Activated CD4-positive, alpha-beta T cell treated with anti-CD3 and anti-CD28 coated beads for 36 hours (primary cell): ENCODE measurements around the gene CHD6. TPM values are rescaled to one million over a fixed set of nuclear protein-coding genes. Genes with fewer than 3 reads are reported as not detected.

Experiments
- ATAC-seq: fragments of 200-7000 bp; cut with Tn5 transposase; one replicate; pipeline ENCODE4 v1.10.0; 2021; ENCODE audit warnings: mild to moderate bottlenecking, moderate library complexity
- CTCF ChIA-PET: fragments of 350-600 bp; sonication (Branson Sonifier 250); formaldehyde crosslinking; loops from one replicate; lab custom pipeline; 2021; ENCODE audit warnings: antibody characterized with exemption; lab: Charles Lee
- POLR2A ChIA-PET: fragments of 350-600 bp; sonication (Branson Sonifier 250); formaldehyde crosslinking; loops from one replicate; lab custom pipeline; 2021; ENCODE audit warnings: antibody characterized with exemption, inconsistent platforms; lab: Charles Lee
- DNase-seq: peaks from one replicate; pipeline ENCODE4 v3.0.0-alpha.2; 2020
- H3K27ac Mint-ChIP-seq: one replicate; pipeline ENCODE4 v1.8.0; 2021; ENCODE audit warnings: mixed read lengths
- H3K27me3 Mint-ChIP-seq: one replicate; pipeline ENCODE4 v1.8.0; 2021; ENCODE audit warnings: mixed read lengths
- H3K36me3 Mint-ChIP-seq: one replicate; pipeline ENCODE4 v1.8.0; 2021; ENCODE audit warnings: low read depth, mixed read lengths
- H3K4me1 Mint-ChIP-seq: one replicate; pipeline ENCODE4 v1.8.0; 2021; ENCODE audit warnings: mixed read lengths
- H3K4me3 Mint-ChIP-seq: one replicate; pipeline ENCODE4 v1.8.0; 2021; ENCODE audit warnings: mild to moderate bottlenecking, moderate library complexity, mixed read lengths
- H3K9me3 Mint-ChIP-seq: one replicate; pipeline ENCODE4 v1.8.0; 2021; ENCODE audit warnings: low read depth, mixed read lengths
- intact Hi-C, 2 experiments: fragments of 100-400 bp; cut with DNase I in 1 of 2; cut with micrococcal nuclease in 1 of 2; formaldehyde crosslinking; loops; one replicate each; pipeline versions ENCODE4 v1.14.2 to v1.15.1; 2022 to 2024; cut with DNase I, micrococcal nuclease
- total RNA-seq, 2 experiments: library from RNA; stranded (reverse); gene quantifications; one replicate each; pipeline ENCODE4 v1.2.3, GENCODE V29; 2021

The CHD6 gene
- total RNA-seq, 2 experiments from 2014 or later, result 30.2 to 34.0 TPM

DNA sequence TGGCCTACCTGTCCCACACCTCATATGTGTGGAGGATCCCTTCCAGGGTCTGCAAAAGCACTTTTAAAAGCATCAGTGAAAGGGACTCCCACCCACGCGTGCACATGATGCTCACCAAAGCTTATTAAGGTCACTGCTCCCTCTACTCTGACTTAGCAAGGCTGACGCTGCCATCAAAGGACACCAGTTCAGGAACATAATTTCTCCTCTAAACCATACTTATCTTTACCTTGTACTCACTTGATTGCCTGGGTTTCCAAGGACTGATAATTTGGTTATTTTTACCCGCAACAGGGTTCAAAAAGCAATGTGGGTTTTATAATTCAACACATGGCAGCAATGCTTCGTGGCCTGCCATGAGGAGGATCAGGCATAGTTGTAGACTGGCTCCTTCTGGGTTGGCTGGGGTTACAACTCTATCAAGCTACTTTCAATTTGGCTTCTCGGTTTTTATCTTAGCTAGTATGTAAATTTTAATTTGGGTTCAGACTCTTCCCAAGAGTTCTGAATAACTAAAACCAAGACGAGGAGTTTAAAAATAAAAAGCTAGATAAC is 199.4 kb downstream of the CHD6 start:
- Mint-ChIP-seq H3K4me1 (peaks cover 21% of the 10 kb centered on the region), H3K36me3 (peaks cover 53% of the 10 kb centered on the region), H3K27ac (no peak overlapping the region), H3K9me3 (no peaks in the 10 kb centered on the region), H3K4me3 (no peak overlapping the region), H3K27me3 (no peaks in the 10 kb centered on the region)
- CTCF ChIA-PET, result interaction anchor here (0.5 to 1.1 kb wide), 5 partner anchors 8 to 79 kb away, joined by 3 read pairs; no protein-coding TSS in a partner anchor
- intact Hi-C loops, result no loop called here
- DNase-seq, result no peak
- POLR2A ChIA-PET, result no interaction called here
- no peak for ATAC-seq

DNA sequence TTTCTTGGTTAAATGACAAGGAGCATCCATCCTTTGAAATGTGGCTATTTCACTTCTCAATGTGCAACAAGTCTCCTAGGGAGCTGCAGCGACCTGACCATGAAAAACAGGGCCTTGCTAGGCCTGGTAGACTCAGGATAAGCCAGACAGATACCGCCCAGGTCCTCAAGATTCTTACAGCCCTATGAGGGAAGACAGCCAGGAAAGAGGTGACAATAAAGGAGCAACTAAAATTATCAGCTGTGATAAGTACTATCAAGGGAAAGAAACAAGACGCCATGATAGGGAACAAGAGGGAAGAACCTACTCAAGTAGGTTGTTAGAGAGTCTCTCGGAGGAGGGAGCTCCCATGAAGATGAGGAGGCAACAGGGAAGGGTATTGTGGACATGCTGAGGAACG is 200.1 kb downstream of the CHD6 start:
- ChIA-PET CTCF (interaction anchor here (1.0 to 1.1 kb wide), 3 partner anchors 9 to 95 kb away, joined by 3 read pairs; no protein-coding TSS in a partner anchor), POLR2A (no interaction called here)
- Mint-ChIP-seq H3K27ac (no peak overlapping the region), H3K27me3 (no peaks in the 10 kb centered on the region), H3K4me1 (peaks cover 19% of the 10 kb centered on the region), H3K36me3 (peaks cover 52% of the 10 kb centered on the region), H3K9me3 (no peaks in the 10 kb centered on the region), H3K4me3 (no peak overlapping the region)
- DNase-seq (no peak), ATAC-seq (no peak)
- intact Hi-C loops, result no loop called here

DNA sequence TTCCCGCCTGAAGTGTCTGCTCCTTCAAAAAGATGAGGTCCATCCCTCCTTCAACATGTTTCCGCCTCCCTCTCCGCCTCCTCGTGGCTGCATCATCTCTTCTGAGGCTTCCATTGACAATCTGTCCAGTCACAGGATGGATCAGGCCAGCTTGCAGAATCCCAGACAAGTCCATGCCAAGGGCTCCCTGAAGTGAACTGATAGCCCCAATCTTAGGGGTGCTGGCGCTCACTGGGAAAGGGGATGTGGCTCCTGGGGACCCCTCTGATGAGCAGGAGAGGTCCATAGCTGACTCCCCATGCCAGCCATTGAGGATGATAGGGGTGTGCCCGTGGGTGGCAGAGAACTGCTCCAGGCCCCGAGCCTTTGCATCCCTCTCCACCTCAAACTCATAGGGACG is 203.0 kb downstream of the CHD6 start:
- no peak overlapping the region for H3K27ac Mint-ChIP-seq
- ATAC-seq (no peak), DNase-seq (no peak)
- H3K9me3 Mint-ChIP-seq, result no peaks in the 10 kb centered on the region
- peaks cover 20% of the 10 kb centered on the region for H3K4me1 Mint-ChIP-seq
- H3K36me3 Mint-ChIP-seq, result peaks cover 37% of the 10 kb centered on the region
- POLR2A ChIA-PET, result no interaction called here
- H3K27me3 Mint-ChIP-seq, result no peaks in the 10 kb centered on the region
- no peak overlapping the region for H3K4me3 Mint-ChIP-seq
- intact Hi-C loops, result no loop called here
- CTCF ChIA-PET, result interaction anchor here (0.7 to 1.1 kb wide), 2 partner anchors 10 to 13 kb away, joined by 3 read pairs; no protein-coding TSS in a partner anchor

DNA sequence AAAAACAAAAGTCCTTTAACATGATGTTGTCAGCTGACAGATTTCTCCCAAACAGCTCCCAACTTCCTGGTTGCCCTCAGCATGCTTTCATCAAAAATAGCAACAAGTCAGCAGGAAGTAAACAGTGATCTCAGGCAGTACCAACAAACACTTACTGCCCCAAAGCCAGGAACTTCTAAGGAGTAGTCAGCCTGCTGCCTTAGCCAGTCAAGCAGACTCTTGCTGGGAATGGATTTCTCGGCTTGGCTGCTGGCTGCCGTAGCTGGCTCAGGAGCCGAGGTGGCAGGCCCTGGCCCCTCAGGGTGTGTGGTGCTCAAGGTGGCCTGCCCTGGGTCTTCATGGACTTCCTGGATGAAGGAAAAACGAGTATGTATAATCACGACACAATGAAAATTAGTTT is 205.0 kb downstream of the CHD6 start:
- Mint-ChIP-seq H3K36me3 (peaks cover 38% of the 10 kb centered on the region), H3K27me3 (no peaks in the 10 kb centered on the region), H3K4me1 (peaks cover 32% of the 10 kb centered on the region), H3K4me3 (no peak overlapping the region), H3K27ac (no peak overlapping the region), H3K9me3 (no peaks in the 10 kb centered on the region)
- no peak for ATAC-seq
- CTCF ChIA-PET, result no interaction called here
- DNase-seq, result no peak
- POLR2A ChIA-PET, result no interaction called here
- intact Hi-C loops, result no loop called here

DNA sequence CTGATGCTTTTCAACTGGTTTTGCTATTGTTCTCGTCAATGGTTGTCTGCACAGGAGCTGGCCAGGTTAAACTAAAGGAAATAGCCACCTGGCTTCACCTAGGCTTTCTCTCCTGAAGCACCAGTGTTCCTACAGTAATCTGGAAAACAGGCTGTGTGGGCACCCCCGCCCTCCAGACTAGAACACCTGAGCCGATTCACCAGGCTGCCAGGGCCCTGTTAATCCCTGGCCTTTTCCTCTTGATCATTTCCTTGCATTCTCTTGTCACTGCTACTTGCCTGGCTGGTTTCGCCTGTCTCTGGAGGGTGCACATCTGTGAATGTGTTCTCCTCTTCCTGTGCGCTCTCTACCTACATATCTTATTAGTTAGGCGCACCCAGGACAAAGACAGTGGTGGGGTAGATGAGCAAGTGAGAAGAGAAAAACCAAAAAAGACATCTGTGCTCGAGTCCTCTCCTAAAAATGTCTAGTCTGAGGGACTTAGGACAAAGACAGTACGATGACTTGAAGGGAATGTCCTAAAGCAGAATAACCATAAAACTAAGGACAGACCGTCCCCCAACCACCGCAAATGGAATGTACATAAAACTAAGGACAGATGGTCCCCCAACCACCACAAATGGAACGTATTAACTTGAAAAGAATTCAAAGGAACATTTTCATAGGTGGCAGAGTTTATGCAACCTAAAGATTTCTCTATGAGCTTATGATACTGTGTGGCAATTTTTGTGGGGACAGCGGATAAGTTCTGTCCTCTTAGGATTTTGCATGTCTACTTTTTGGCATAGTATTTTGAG is 205.7 kb downstream of the CHD6 start:
- no peaks in the 10 kb centered on the region for H3K27me3 Mint-ChIP-seq
- ATAC-seq (no peak), DNase-seq (no peak)
- H3K27ac Mint-ChIP-seq, result peak overlapping the region; percentile 6
- H3K9me3 Mint-ChIP-seq, result no peaks in the 10 kb centered on the region
- no peak overlapping the region for H3K4me3 Mint-ChIP-seq
- peaks cover 37% of the 10 kb centered on the region for H3K36me3 Mint-ChIP-seq
- CTCF ChIA-PET, result interaction anchor here (1.2 to 1.9 kb wide), 2 partner anchors 9 to 21 kb away, joined by 3 to 9 read pairs; no protein-coding TSS in a partner anchor
- H3K4me1 Mint-ChIP-seq, result peaks cover 29% of the 10 kb centered on the region
- POLR2A ChIA-PET, result no interaction called here
- intact Hi-C loops, result no loop called here

DNA sequence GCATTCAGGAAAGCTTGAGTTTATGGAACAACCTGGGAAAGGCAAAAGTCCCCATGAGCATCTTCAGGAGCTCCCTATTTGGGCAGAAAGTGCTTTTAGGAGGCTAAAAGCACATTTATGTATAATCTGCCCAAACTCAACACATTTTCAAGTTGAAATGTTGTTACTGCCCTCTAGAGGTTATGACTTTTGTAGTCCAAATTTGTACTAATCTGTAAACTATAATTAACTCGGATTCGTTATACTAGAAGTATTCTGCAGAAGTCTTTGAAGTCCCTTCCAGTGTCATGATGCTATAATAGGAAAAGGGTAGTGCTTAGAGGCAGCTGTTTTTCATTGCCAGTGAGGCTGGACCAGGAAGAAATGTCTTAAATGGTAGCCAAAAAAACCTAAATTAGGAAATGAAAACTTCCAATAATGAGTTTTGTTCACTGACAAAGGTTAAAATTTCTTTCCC is 206.8 kb downstream of the CHD6 start:
- Mint-ChIP-seq H3K9me3 (no peaks in the 10 kb centered on the region), H3K36me3 (peaks cover 44% of the 10 kb centered on the region), H3K4me1 (peaks cover 30% of the 10 kb centered on the region), H3K4me3 (no peak overlapping the region), H3K27ac (no peak overlapping the region), H3K27me3 (no peaks in the 10 kb centered on the region)
- intact Hi-C loops, result no loop called here
- ATAC-seq (no peak), DNase-seq (no peak)
- ChIA-PET POLR2A (no interaction called here), CTCF (interaction anchor here (1.0 to 1.9 kb wide), 9 partner anchors 10 to 448 kb away, joined by 3 to 9 read pairs (median 4); partner anchors contain the start of gene LPIN3)

DNA sequence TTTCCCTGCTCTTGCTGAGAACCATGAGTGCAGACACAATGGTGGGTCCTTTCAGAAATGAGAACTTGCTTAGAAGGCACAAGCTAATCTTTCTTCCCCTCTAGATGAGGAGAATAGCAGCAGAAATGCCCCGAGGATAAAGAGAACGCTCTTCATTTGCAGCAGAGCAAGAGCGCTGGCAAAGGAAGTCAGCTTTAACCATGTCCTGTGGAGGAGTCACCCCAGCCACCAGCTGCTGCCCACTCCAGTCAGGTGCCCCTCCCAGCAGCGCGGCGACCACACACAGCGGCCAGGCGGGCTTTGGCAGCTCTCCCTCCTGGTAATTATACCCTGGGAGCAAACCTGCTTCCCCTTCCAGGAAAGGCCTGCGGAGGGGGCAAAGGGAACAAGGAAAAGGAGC is 209.2 kb downstream of the CHD6 start:
- intact Hi-C loops, result loop anchor here in 1 of 2 experiments (10.0 kb wide), 1 partner anchor 1216 kb away; no protein-coding TSS in a partner anchor

DNA sequence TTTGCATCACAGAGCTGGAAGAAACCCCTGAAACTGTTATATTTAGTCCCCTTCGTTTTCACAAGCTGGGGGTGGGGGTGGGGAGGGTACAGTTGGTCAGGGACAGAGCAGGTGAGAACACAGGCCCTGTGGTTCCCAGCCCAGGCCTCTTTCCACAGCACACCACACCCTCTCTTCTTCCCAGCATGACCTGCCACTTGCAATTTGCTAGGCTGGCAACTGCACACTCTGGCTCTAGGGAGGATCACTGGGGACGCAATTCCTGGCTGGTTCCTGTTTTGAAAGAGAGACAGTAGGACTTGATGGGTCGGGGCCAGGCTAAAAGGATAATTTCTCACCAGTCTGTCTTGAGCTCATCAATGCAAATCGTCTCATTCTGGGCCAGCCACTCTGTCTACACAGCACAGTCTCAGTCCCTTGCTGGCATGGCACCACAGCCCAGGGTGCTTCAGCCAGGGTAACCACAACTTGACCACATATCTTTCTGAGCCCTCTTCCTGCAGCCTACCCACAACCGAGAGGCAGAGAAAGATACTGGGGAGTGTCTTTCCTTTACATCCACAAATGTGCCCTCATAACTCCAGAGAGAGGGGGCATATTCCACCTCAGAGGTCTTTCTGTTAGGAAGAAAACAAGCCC is 209.9 kb downstream of the CHD6 start:
- Mint-ChIP-seq H3K36me3 (peaks cover 39% of the 10 kb centered on the region), H3K27me3 (no peaks in the 10 kb centered on the region), H3K4me3 (no peak overlapping the region), H3K27ac (no peak overlapping the region), H3K9me3 (no peaks in the 10 kb centered on the region), H3K4me1 (peaks cover 30% of the 10 kb centered on the region)
- intact Hi-C loops, result loop anchor here in 1 of 2 experiments (10.0 kb wide), 1 partner anchor 1217 kb away; no protein-coding TSS in a partner anchor
- ATAC-seq (peak; percentile 26), DNase-seq (no peak)
- POLR2A ChIA-PET, result no interaction called here
- CTCF ChIA-PET, result interaction anchor here (0.6 to 1.1 kb wide), 3 partner anchors 85 to 380 kb away, joined by 3 read pairs; no protein-coding TSS in a partner anchor

More for the DNA sequence above, 209.2 kb downstream of the CHD6 start:
- H3K4me1 Mint-ChIP-seq, result peaks cover 34% of the 10 kb centered on the region
- H3K4me3 Mint-ChIP-seq, result no peak overlapping the region
- ATAC-seq, result no peak
- H3K9me3 Mint-ChIP-seq, result no peaks in the 10 kb centered on the region
- POLR2A ChIA-PET, result no interaction called here
- DNase-seq, result no peak
- H3K36me3 Mint-ChIP-seq, result peaks cover 40% of the 10 kb centered on the region
- CTCF ChIA-PET, result interaction anchor here (0.6 to 1.1 kb wide), 2 partner anchors 65 to 86 kb away, joined by 3 read pairs; no protein-coding TSS in a partner anchor
- H3K27ac Mint-ChIP-seq, result no peak overlapping the region
- no peaks in the 10 kb centered on the region for H3K27me3 Mint-ChIP-seq

DNA sequence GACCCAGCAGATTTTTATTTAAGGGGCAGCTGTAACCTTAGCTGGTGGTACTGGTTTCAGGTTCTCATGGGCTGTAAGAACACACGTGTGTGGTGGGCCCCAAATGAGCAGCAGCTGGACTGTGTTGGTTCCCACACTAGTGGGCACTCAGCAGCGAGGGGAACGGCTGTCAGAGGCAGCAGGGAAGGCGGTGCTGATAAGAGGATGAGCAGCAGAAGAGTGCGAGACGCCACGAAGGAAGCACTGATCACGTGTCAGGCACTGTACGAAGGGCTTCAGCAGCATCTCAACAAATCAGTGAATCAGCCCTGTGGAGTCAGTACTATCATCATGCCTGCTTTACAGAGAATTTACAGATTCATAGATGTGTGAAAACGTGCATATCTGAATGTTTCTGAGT is 210.6 kb downstream of the CHD6 start:
- ChIA-PET POLR2A (no interaction called here), CTCF (interaction anchor here (1.4 kb wide), 1 partner anchor 9 kb away, joined by 4 read pairs; no protein-coding TSS in a partner anchor)
- H3K27me3 Mint-ChIP-seq, result no peaks in the 10 kb centered on the region
- DNase-seq (peak; percentile 35), ATAC-seq (peak; percentile 89)
- H3K27ac Mint-ChIP-seq, result peak overlapping the region; percentile 57
- peaks cover 30% of the 10 kb centered on the region for H3K4me1 Mint-ChIP-seq
- peaks cover 41% of the 10 kb centered on the region for H3K36me3 Mint-ChIP-seq
- H3K9me3 Mint-ChIP-seq, result no peaks in the 10 kb centered on the region
- no peak overlapping the region for H3K4me3 Mint-ChIP-seq
- intact Hi-C loops, result loop anchor here in 1 of 2 experiments (10.0 kb wide), 1 partner anchor 1217 kb away; no protein-coding TSS in a partner anchor

DNA sequence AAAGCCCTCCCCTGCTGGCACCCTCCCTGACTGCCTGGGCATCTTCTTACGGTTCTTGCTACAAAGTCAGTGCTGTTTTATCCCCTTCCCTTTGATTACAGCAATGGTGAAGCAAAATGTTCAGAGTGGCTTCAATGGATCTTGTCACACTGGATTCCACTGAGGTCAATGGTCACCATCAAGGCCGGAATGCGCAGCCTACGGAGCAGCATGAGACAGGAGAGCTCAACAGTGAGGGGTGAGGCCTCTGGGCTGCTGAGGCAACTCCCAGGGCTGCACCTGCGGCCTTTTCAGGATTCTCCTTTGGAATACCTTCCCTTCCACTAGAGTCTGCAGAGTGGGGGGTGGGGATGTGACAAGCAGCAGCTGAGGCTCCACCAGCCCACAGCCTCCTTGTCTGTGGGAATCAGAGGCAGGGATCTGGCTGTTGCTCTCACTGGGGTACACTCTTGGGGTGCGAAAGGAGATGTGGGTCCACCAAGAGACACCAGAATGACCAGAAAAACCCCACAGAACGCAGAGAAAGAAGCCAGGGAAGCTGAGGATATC is 211.2 kb downstream of the CHD6 start:
- ATAC-seq (no peak), DNase-seq (no peak)
- no peaks in the 10 kb centered on the region for H3K9me3 Mint-ChIP-seq
- intact Hi-C loops, result loop anchor here in 1 of 2 experiments (10.0 kb wide), 1 partner anchor 1218 kb away; no protein-coding TSS in a partner anchor
- no peak overlapping the region for H3K4me3 Mint-ChIP-seq
- no peak overlapping the region for H3K27ac Mint-ChIP-seq
- H3K27me3 Mint-ChIP-seq, result no peaks in the 10 kb centered on the region
- POLR2A ChIA-PET, result no interaction called here
- H3K36me3 Mint-ChIP-seq, result peaks cover 36% of the 10 kb centered on the region
- CTCF ChIA-PET, result interaction anchor here (1.4 kb wide), 1 partner anchor 8 kb away, joined by 4 read pairs; no protein-coding TSS in a partner anchor
- peaks cover 28% of the 10 kb centered on the region for H3K4me1 Mint-ChIP-seq
